HG03175 (cell line): ENCODE results near the gene RCCD1.

ENCODE experiments used
- ATAC-seq: cut with Tn5 transposase; IDR thresholded peaks from one replicate; pipeline ENCODE4 v1.9.1; 2021; ENCODE audit warnings: mild to moderate bottlenecking, moderate library complexity; ENCODE audit not compliant: unreplicated experiment

RCCD1 gene

DNA sequence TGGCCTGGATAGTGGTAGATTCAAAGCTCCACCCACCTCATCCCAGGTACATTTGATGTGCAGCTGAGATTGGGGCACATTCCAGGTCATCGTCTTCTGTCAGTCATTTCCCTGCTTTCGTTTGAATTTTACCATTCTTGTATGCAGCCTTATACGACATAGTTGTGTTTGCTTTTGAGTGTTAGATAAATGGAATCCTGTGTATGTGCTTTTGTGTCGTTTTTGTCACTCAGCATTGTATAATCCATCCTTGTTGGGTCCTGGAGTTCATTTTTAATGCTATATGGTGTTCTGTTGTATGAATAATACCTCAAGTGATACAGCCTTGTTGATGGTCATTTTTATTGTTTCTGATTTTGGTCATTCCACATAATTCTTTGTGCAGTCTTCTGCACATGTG lies 7.3 kb downstream of the RCCD1 start:
- no peak for ATAC-seq

DNA sequence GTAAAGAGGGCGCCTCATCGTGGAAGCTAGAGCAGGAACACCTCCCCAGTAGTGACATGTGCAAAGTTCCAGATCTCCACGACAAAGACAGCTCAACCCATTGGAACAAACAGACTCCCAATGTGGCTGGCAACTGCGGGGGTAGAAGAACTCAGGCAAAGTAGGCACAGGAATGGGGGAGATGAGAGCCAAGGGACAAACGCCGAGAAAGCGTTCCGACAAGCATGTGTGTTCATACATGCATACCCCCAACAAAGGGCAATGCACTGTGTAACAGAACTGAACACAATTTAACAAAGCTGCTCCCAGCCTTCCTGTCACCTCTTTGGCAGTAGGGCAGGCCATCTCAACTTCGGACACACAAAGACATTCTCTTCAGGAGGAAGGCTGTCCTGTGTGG lies 11.6 kb downstream of the RCCD1 start:
- ATAC-seq, result no peak

DNA sequence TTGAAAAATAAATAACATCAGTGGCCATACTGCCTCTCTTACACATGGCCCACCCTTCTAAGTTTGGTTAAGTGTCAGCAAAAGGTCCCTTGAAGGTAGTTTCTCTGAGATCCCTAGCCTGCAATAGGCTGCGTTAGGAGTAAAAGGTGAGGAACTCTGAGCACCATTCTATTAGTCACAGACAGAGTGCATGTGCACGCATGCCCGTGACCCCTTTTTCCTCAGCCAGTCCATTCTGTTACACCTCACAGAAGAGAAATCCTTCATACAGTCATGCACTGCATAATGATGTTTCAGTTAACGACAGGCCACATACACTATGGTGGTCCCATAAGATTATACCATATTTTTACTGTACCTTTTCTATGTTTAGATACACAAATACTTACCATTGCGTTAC lies 12.5 kb downstream of the RCCD1 start:
- no peak for ATAC-seq

DNA sequence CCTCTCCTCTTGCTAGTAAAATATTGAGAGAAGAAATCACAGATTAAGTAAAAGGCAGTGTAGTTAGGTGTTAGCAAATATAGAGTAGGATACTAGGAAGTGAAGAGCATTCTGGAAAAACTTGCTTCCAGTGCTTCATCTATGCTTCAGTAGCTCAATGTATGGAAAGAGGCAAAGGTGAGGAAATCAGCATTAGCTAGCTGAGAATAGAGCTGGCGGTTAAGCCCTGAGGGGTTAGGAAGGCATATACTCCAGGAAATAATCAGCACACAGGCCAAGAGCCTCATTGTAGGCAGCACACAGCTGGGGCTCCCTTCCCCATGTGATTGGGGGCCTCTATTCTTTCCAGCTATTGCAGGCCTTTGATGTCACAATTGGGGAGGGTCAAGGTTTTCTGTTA lies 13.8 kb downstream of the RCCD1 start:
- ATAC-seq, result no peak

DNA sequence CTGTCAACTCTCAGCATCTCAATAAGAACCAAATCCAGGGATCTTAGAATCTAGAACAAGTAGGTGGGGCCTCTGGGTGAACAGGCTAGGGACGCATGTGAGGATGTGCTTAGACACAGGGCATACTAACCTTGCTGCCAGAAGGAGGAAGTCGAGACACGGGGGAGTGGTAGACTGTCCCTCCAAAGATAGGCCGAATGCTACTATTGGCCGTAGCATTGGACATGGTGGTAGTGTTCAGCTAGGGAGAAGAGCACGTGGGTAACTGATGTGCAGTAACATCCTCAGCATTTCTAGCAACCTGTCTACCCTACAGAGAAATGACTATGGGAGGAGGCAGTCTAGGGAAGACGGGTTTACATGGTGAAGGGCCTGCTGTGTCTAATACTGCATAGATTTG lies 15.6 kb downstream of the RCCD1 start:
- ATAC-seq, result no peak

DNA sequence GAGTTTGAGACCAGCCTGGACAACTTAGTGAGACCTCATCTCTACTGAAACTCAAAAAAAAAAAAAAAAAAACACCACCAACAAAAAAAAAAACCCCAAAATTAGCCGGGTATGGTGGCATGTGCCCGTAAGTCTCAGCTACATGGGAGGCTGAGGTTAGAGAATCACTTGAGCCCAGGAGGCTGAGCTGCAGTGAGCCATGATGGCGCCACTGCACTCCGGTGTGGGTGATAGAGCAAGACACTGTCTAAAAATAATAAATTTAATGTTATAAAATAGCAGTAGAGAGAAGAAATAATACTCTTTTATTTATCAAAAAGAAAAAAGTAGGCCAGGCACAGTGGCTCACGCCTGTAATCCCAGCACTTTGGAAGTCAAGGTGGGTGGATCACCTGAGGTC lies 17.4 kb downstream of the RCCD1 start:
- ATAC-seq, result no peak

DNA sequence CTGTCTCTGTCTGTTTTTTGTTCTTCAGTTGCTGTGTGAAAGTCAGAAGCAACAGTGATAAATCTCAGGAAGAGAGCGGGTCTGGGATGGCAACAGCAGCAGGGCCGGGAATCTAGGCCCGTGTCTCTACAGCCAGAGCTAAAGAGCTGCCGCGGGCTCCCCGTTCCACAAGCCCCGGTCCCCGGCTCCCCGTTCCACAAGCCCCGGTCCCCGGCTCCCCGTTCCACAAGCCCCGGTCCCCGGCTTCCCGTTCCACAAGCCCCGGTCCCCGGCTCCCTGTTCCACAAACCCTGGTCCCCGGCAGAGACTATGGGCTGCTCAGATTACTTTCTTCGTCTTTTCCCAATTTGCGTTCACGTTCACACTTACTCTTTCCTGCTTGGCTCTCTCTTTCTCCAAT lies 19.5 kb downstream of the RCCD1 start:
- no peak for ATAC-seq

DNA sequence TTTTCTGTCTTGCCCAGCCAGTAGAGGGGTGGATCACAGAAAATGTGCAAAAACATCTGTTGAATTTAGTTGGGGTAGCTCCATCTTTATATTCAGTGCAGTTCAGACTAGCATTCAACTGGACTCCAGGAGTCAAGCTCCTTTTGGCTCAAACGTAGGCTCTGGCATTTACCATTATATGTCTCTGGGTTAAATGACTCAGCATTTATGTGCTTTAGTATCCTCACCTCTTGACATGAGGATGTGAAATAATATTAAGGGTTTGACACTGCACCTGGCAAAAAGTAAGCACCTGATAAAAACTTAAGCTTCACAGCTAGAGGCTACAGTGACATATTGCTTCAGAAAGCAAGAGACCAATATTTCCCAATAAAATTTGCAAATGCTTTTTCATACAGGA lies 24.9 kb downstream of the RCCD1 start:
- ATAC-seq, result no peak

DNA sequence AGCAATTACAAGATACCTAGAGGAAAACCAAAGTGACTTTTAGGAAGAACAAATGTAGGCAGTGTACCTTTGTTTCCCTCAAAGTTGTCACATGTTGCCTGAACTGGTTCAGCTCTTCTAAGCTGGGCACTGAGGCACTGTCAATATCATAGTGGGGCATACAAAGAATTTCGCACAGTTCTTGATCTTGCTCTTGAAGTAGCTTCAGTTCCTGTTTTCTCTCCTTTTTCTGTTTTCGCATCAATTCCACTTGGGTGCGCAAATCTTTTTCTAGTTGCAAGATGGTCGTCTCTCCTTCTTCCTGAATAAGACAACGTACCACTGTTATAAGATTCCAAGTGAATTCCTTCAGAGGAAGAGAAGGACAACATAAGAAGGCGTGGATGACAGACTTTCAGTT lies 27.0 kb downstream of the RCCD1 start:
- peak; percentile 85 for ATAC-seq

DNA sequence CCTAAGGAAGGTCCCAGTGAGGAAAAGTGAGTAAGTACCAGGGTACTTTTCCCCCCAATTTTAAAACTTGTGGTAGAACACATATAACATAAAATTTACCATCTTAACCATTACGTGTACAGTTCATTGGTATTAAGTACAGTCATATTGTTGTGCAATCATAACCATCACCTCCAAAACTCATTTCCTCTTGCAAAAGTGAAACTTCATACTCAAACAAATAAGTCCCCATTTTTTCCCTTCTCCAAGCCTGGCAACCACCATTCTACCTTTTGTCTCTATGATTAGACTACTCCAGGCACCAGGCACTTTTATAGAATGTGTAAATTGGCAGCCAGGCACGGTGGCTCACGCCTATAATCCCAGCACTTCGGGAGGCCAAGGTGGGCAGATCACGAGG lies 27.5 kb downstream of the RCCD1 start:
- peak; percentile 41 for ATAC-seq

DNA sequence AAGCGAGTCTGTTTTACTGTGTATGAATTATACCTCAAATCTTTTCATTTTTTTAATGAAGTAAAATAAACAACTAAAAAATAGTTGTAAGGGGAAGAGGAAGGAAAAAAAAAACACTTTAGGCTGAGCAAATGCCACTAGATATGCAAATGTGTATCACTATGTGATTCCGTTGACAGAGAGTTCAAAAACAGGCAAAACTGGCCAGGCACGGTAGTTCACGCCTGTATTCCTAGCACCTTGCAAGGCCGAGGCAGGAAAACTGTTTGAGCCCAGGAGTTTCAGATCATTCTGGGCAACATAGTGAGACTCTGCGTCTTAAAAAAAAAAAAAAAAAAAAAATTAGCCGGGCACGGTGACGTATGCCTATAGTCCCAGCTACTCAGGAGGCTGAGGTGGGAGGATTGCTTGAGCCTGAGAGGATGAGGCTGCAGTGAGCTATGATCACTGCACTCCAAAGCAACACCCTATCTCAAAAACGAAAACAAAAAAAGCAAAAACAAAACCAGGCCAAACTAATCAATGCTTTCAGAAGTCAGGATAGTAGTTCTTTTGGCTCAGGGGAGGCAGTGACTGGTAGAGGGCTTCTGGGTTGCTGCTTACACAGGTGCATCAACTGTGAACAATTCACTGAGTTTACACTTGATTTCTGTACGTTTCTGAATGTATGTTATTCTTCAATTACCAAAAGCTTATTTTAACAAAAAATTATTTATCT lies 32.3 kb downstream of the RCCD1 start:
- ATAC-seq, result peak; percentile 64

DNA sequence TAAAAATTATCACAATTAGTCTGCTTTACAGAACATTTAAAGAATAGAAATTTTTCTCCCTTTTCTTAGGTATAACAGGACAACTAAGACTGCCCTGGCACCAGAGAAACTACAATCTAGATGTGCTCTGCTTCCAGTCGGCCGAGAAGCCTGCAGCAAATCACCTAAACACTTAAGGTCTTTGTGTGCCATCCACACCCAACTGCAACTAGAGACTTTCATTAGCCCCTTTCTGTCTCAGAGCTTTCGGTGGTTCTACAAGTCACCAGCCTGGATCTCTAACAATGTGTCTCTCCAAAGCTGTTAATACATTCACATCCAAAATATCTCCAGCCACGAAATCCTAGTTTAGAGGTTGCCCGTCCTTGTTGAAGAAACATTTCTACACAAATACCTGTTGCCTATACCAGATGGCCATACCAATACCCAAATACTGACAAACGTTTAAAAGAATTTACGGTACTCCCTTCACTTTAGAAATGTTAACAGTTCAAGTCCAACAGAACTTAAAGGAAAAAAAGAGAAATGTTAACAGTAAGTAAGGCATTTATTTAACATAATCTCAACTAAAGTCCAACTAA lies 33.0 kb downstream of the RCCD1 start:
- ATAC-seq, result no peak

DNA sequence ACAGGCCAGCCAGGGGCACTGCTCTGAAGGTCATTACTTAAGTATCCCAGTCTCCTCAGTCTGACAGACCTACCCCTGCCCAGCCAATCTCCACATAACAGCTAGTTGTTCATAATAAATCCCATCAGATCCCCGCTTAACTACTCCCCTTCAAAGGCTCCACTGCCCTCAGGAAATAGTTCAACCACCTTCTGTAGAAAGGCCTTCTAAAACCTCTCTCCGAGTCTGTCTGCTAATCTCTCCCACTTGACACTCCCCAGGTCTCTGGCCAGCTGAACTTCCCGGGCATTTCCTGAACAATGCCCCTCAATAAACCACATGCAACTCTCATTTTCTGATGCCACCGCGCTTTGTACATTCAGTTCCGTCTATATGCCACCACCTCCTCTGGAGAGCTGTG lies 33.6 kb downstream of the RCCD1 start:
- ATAC-seq, result no peak

DNA sequence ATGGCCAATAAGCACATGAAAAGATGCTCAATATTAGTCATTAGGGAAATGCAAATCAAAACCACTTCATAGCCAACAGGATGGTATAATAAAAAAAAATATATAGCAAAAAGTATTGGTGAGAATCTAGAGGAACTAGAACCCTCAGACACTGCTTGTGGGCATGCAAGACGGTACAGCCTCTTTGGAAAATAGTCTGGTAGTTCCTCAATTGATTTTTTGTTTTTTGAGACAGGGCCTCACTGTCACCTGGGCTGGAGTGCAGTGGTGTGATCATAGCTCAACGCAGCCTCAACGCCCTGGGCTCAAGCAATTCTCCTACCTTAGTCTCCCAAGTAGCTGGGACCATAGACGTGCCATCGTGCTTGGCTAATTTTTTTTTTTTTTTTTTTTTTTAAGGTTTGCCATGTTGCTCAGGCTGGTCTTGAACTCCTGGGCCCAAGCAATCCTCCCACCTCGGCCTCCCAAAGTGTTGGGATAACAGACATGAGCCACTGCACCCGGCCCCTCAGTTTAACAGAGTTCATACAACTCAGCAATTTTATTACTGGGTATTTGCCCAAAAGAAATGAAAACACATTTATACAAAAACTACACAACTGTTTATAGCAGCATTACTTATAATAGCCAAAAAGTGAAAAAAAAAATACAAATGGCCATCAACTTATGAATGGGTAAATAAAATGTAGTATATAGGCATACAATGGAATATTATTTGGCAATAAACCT lies 34.5 kb downstream of the RCCD1 start:
- no peak for ATAC-seq

DNA sequence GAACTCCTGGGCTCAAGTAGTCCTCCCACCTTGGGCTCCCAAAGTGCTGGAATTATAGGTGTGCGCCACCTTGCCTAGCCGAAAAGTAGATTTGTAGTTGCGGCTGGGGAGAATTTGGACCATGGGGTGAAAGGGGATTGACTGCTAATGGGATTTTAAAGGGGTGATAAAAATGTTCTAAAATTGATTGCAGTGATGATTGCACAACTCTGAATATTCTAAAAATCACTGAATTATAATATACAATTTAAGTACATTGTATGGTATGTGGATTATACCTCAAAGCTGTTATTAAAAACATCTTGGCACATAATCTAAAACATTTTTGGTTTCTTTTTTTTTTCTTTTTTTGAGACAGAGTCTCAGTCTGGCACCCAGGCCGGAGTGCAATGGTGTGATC lies 35.8 kb downstream of the RCCD1 start:
- no peak for ATAC-seq

DNA sequence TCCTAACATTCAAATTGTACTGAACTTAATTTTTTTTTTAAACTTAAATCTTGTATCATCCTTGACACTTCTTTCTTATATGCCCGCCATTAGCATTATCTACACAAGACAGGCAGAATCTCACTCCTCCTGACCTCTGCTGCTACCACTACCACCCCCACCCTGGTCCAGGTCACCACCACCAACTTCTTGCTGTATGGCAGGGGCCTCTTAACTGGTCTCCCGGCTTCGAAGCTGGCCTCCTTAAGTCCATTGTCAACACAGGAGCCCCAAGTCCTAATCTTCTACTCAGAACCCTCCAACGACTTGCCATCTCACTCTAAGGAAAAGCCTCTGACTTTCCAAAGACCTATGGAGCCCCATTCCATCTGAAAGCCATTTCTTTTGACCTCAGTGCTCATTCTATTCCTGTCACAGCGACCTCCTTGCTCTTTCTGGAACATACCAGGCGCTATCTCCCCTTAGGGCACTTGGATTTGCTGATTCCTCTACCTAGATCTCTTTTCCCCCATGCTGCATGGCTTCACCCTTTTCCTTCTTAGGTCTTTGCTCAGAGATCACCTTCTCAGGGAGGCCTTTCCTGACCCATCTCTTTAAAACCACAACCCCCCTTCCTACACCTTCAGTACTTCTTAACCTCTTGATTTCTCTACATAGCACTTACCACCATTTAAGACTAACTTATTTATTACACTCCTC lies 37.1 kb downstream of the RCCD1 start:
- ATAC-seq, result no peak

DNA sequence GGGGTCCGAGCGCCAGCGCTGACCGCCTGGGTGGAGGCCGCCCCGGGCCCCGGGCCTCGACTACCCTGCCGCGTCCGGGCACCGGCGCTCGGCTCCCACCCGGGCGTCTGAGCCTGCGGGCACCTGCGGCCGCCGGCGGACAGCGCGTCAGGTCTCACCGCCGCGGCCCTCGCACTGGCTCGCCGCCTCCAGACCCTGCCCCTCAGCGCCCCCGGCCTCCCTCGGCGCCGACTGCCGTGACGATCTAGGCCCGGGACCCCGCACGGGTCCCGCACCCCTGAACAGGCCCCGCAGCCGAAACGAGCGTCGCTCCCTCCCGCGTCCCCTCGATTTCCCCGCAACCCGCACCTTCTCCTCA lies 39.4 kb downstream of the RCCD1 start:
- ATAC-seq, result peak; percentile 15

DNA sequence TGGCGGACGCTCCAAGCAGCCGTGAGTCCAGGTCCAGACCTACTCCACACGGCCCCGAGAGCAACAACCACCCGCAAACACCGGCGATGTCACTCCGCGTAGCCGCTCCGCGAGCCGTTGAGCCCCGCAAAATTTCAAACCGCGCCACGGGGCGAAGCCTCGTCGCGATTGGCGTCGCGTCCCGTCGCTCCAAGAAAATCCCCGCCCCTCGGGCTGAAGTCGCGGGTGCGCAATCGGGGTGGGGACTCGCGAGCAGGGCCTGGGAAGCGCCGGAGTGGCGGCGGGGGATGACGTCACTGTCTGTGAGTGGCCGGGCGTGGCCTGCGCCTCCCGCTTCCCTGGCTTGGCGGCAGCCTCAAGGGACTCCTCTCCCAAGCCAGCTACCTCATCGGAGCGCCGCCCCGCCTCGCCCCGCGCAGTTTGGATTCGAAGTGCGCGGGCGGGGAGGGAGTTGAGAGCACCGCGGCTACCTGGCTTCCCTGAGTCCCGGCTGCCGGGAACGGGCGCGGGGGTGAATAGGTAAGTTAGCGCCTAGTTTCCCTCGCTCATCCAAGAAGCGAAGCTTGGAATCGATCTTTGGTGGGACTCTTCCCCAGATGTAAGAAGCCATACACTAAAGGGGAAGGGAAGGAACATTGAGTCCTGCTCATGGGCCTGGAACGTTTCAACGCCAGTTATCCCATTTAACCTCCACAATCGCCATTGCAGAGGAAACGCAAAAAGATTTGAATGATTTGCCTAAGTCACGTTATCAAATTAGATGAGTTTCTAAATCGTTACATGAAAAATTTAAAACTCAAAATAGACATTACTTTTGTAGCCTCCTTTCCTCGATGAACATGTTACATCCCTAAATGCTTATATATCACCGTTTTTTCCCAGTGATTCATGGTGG lies 40.0 kb downstream of the RCCD1 start, which contains the start of gene PRC1:
TSS of gene PRC1 (minus strand) at position 119 of the 895 bp plus-strand sequence. CDS start at position 1, 118 bp downstream.
- peak; percentile 97 for ATAC-seq

DNA sequence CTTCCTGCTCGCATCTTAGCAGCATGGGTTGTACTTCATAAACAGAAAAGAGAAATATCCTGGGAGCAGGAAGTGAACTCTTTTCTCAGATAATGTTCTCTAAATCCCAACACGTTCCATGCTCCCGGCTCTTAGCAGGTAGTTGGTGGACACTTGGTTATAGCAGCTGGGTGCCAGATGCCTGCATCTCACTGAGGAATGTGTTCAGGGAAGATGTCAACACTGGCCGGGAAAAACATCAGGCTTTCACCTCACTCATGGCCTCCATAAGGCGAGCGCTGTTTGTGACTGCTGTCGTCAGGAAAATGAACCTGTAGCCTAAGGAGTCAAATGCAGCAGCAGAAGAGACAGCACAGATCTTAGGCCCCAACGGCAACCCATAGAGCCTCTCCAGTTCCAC lies 44.1 kb downstream of the RCCD1 start:
- ATAC-seq, result no peak

DNA sequence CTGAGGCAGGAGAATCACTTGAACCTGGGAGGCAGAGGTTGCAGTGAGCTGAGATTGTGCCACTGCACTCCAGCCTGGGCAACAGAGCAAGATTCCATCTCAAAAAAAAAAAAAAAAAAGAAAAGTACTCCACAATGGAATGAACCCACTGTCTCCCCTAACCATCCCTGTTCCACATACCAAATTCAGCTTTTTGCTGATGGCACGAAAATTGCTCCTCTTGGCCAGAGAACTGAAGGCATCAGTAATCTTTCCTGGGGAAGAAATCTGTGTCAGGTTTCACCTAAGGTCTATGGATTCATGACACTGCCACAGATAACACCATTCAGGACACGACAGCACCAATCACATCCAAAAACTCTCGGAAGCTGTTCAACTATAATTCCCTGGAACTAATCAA lies 46.5 kb downstream of the RCCD1 start:
- ATAC-seq, result no peak

DNA sequence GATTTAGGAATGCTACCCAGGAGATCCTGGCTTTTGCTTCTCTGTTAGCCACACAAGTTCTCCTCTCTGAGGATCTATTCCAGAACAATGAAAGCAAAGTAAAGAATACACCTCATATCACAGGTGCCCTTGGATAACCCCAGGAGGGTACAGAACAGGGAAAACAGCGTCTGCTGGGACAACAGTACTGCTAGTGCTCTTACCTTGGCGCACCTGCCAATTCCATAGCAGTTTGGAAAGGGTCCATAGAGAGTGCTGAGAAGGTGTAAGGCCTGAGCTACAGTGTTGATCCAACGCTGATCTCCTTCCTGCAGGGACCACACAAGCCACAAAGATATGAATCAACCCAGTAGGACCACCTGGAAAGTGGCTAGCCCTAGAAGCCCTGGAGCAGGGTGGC lies 52.6 kb downstream of the RCCD1 start:
- no peak for ATAC-seq
